GM21723 (cell line): Measurements from ENCODE around the gene ZNF423.
"Not testable (repeated sequence)": the region's sequence is repeated elsewhere in the genome, so short reads cannot be mapped to it uniquely, and the experiment has no call there.

ENCODE experiments used
- ATAC-seq: cut with Tn5 transposase; IDR thresholded peaks from one replicate; pipeline ENCODE4 v1.9.1; 2021; ENCODE audit warnings: mild to moderate bottlenecking, moderate library complexity; ENCODE audit not compliant: unreplicated experiment

The ZNF423 gene

DNA sequence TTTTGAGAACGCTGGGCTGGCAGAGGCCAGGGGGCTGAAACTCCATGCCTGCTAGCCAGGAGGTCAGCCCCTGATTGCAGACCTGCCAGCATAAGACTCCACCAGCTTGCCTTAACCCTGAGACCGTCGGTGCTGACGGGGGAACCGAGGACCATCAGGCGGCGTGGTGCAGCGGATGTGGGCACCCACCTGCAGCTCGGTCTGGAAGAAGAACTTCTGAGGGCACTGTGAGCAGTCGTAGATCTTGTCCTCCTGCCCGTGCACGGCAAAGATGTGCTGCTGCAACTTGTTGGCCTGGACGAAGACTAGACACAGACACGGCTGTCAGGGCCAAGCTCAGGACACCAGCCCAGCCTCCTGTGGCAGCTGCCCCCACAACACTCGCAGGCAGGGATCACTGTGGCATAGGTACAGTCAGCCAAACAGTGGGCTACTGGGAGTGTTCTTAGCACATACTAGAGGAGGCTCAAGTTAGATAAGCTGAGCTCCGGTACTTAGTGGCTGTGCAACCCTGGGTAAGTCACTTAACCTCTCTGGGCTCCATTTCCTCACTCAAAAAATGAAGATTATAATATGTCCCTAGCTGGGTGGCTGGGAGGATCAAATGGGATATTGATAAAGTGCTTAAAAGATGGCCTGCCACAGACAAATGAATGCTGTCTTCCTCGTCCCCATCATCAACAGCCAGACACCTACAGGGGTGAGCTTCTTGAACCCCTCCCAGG, 332.3 kb downstream of the ZNF423 start:
- no peak for ATAC-seq

DNA sequence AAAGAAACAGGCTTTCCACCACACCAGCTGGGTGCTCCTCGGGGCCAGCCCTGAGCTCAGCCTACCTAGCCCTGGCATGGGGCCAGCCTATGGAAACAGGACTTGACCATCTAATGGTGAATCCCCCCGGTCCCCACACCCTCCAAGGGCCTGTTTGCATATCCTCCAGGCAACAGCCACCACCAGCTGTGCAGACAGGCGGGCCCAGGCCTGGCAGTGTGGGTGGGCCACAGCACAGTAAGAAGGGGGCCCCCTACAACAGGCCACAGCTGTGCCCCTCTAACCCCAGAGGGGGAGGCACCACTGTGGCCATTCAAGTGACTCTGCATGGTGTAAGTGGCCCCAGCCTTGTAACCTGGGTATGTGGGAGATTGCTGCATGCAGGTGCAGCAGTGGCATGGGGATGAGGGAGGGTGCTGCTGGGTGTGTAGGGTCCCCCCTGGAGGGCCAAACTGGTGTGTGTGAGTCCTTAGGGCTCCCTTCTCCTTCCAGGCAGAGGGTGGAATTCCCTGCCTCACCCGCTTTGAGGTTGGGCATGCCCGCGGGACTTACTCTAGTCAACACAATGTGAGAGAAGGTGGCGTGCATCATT, 334.1 kb downstream of the ZNF423 start:
- ATAC-seq, result no peak

DNA sequence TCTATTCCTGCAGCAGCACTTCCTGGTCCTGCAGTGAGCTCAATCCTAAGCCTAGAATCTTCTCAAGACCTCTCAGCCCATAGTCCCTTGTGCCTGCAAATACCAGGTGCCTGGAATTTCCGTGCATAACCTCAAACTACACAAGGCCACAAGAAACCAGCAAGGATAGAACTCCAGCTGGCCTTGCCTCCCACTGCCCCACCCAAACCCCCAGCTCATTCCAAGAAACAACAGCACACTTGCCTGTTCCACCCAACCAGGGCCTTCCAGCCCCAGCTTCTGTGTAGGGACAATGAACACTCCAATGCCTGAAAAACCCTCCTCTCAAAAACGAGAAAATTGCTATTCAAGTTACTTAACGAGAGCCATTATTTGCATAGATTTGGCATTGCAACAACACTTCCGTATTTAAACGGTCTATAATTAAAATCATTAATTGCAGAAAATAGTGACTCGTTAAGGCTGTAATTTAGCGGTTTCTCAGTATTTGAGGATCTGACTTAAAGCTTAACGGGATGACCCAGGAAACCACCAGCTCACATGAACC, 335.3 kb downstream of the ZNF423 start:
- no peak for ATAC-seq

DNA sequence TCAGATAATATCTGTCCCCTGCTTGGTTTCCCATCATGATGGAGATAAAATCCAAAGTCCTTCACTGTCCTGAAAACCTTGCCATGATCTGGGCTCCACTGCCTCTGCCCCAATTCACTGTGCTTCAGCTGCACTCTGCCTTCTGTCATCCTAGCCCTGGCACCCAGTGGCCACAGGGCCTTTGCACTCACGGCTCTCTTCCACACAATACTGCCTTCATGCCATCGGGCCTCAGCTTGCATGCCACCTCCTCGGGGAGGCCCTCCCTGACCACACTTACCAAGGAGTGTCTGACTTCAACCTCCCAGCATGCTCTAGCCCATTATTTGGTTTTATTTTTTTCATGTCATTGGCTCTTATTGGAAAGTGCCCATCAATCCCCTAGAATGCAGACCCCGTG, 336.2 kb downstream of the ZNF423 start:
- ATAC-seq, result no peak

DNA sequence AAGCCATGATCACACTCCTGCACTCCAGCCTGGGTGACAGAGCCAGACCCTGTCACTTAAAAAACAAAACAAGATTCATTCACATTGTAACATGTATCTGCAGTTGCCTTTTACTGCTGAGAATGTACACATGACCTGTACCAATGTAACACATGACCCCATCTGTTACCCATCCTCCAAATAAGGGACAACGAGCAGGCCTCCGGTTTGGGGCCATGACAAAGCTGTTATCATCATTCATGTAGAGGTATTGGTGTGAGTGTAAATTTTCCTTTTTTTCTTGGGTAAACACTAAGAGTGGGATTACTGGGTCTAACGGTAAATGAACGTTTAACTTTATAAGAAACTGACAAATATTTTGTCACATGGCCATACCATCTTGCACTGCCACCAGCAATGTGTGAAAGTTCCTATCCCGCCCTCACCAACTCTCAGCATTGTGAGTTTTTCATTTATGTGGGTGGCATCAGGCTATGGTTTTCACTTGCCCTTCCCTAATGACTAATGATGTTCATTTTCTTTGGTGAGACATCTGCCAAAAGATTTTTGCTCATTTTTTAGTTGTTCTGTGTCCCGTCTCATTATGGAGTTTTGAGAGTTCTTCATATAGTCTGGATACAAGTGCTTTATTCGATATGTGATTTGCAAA, 336.8 kb downstream of the ZNF423 start:
- ATAC-seq, result no peak

DNA sequence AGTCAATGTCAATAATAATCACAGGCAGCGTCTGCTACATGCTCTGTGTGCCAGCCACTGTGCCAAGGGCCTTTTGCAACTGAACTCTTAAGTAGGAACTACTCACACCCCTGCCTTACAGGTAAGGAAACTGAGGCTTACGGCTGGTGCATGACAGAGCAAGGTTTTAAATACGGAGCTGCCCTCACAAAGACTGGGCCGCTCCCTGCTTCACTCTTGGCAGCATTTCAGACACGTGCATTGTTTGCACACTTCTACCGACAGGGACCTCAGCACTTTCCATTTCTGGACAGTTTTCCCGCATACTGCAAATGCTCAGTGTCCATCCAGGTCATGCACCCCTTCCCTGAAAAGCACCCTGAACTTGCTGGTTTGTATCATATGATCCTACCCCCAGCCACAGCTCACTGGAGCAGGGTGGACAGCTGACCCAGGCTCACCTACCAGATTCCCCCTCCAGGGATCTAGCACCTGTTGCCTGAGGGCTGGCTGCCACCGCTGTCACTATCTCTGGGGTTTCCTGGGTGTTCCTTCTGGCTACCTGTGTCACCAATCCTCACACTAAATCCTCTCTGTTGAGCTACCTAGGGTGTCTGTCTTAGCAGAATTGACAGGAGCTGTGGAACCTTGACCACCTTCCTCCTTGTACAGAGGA, 339.4 kb downstream of the ZNF423 start:
- ATAC-seq, result no peak

DNA sequence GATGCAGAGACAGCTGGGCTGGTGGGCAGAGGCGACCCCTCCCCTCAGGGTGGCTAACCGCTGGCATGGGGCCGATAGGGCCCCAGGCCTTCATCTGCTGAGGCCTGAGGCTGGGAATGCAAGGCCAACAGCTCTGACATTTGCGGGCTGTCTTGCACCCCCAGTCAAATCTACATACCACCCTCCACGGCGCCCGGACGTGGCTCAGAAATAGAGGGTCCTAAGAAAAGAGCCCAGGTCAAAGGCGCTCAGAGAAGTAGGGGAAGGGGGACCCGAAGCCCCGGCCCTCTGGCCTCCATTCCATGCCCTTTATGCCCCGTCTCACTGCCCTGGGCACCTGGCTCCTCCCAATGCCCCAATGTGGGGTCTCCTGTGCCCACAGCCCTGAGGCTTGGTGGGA, 340.1 kb downstream of the ZNF423 start:
- ATAC-seq, result no peak

DNA sequence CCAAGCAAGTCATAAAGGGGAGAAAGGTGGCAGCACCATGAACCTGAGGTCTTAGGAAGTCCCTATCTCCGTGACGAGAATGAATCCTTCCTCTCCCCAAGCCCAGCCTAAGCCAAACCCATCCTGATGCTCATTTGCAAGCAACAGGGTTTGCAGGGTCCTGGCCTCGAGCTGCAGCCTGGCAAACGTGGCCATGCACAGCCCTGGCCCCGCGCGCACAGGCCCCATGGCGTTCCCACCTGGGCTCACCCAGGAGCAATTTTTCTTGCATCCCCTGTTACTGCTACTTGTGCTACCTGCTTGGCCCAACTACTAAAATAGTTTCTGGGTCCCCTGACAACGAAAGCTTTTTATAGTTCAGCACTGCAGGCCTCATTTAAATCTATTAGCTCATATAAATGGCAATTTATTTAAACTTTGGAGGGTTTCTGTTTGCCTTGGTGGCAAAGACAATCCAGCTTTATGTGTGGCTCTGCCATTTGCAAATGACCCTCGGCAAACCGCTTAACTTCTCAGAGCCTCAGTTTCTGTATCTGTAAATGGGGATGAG, 340.8 kb downstream of the ZNF423 start:
- ATAC-seq, result no peak

DNA sequence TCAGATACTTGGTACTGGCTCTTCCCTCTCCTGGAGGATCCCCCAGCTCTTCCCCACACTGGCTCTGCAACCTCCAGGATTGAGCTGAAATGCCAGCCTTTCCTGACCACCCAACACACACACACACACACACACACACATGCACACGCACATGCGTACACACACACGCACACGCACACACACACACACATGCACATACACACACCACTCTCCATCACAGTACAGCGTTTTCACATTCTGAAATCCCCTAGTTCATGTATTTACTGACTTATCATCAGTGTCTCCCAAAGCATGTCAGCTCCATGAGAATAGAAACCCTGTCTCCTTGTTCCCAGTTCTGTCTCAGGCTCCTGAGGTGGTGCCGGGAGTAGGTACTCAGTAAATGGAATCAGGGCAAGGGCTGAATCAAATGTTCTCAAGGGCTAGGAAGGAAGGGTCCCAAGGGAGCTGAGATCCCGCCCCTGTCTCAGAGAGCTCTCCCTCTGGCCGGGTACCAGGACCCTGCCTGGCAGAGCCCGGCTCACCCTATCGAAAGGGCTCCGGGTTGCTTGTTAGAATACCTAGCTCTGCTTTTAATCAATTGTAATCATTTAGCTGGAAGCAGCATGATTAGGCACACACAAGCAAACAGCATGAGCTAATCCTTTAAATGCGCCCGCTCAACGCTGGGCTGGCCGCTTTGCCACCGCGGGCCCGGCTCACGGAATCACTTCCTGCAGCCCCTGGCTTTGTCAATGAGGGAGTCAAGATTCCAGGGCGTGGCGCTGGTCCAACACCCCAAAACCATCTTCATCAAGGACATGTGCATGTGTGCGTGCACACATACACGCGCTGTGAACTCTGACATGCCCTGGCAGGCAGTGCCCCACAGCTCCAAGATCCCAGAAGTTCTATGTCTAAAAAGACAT, 341.6 kb downstream of the ZNF423 start:
- no peak for ATAC-seq

DNA sequence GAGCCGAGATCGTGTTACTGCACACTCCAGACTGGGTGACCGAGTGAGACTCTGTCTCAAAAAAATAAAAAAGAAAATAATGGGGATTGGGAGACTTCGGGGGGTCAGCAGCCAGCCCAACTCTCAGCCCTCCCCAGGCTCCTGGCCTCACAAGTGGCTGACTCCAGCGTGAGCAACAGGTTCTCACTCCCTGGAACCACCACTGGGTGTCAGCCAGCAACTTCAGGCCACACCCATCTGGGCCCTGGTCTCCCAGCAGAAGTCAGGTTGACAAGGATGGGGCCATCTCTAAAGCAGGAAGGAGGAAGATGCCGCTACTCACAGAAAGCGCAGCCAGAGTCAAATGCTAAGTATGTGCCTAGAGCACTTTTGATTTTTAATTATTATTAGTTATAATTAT, 342.9 kb downstream of the ZNF423 start:
- no peak for ATAC-seq

DNA sequence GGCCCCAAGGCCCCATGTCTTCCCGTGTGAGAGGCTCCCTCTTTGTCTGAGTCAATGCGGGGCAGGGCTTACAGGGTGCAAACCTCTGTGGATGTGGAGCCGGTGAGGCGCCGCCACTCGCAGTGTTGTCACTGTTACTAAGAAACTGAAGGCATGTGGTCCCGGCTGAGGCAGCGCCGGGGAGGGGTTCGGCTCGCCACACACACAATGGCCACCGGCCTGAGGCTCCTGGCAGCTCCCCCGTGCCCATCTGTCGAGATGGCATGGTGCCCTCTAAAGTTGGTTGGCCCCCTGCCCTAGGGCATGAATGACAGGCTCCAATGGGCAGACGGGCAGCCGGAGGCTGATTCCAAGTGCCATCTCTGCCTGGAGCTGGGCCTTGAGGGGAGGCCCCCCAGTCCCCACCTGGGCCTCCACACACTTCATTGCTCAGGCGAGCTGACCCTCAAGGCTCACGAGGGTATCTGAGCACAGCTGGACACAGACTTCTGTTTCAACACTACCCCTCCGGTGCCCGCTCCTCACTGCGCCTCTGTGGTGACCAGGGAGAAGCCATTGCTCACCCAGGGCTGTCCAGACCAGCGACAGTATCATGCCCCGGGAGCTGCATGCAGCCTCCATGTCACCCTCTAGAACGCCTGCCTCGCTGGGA, 345.1 kb downstream of the ZNF423 start:
- no peak for ATAC-seq

DNA sequence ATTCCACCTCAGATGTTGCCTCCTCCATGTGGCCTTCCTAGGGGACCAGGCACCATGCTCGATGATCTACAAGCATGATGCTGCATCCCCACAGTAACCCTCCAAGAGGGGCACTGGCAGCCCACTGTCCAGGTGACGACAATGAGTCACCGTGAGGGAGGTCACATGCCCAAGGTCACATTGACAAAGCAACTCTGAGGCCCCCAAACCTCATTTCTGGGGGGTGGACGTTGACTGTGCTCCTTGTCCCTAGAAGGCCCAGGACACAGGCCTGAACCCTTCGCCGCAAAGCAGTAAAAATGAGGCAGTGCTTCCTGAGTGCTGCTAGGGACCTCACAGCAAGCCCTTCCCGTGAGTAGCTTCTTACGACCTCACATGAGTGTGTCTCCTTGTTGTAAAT, 345.8 kb downstream of the ZNF423 start:
- ATAC-seq, result no peak

DNA sequence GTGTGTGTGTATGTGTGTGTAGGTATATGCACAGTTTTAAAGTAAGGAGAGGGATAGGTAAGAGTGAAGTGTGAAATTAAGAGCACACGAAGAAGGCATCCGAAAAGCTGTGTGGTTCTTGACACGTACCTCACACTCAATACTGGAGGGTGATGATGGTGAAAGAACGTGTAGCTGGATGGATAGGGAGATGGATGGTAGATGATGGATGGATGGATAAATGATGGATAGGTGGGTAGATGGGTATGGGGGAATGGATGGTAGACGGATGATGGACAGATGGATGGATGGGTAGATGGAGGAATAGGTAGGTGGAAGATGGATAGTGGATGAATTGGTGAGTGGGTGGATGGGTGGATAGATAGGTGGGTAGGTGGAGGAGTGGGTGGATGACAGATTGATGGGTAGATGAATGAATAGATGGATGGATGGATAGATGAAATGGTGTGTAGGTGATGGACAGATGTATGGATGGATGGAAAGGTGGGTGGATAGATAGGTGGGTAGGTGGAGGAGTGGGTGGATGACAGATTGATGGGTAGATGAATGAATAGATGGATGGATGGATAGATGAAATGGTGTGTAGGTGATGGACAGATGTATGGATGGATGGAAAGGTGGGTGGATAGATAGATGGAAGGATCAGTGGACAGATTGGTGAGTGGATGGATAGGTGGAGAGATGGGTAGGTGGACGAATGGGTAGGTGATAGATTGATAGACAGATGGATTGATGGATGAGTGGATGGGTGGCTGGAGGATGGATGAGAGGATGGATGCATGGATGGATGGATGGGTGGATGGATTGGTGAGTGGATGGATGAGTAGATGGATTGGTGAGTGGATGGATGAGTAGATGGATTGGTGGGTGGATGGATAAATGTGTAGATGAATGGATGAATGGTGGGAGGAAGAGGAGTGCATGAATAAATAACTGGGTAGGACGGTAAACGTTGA, 349.6 kb downstream of the ZNF423 start:
- ATAC-seq, result not testable (repeated sequence)

DNA sequence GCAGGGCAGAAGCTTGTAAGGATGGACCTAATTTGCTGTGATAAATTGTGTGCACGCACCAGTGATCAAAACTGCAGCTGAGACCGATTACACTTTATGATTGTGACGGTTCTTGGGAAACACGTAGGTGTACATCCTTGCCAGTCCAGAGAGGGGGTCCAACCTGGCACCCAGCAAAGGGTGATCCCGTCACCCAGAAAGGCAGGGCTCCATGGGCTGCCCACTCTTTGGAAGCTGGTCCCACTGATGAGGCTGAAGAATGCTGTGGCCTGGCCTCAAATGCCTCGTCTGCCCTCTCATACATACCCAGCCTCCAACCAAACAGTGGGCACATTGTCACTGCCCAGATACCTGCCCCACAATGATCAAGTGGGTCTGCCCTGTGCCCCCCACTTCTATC, 350.4 kb downstream of the ZNF423 start:
- no peak for ATAC-seq

DNA sequence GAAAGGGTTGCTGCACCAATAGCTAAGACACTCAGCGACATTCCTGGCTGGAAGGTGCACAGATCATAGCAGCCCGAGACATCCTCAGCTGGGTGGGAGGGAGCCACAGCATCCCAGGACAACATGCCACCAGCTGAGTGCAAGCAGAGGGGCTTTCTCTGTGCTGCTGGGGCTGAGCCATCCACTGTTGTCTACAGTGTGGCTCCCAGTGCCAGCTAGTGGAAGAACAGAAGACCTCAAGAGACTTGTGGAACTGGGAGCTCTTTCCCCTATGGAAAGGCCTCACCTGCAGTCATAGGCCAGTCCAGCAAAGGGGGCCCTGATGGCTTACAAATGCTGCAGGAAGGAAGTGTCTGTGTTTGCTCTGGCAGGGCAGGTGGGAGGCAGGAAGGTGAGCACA, 351.3 kb downstream of the ZNF423 start:
- ATAC-seq, result no peak

DNA sequence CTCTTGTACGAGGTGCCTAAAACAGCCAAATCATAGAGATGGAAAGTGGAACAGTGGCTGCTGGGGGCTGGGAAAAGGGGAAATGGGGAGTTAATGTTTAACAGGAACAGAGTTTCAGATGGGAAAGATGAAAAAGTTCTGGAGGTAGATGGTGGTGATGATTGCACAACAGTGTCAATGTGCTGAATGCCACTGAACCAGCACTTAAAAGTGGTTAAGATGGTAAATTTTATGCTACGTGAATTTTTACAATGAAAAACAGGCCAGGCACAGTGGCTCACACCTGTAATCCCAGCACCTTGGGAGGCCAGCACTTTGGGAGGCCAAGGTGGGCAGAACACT, 351.9 kb downstream of the ZNF423 start:
- no peak for ATAC-seq

DNA sequence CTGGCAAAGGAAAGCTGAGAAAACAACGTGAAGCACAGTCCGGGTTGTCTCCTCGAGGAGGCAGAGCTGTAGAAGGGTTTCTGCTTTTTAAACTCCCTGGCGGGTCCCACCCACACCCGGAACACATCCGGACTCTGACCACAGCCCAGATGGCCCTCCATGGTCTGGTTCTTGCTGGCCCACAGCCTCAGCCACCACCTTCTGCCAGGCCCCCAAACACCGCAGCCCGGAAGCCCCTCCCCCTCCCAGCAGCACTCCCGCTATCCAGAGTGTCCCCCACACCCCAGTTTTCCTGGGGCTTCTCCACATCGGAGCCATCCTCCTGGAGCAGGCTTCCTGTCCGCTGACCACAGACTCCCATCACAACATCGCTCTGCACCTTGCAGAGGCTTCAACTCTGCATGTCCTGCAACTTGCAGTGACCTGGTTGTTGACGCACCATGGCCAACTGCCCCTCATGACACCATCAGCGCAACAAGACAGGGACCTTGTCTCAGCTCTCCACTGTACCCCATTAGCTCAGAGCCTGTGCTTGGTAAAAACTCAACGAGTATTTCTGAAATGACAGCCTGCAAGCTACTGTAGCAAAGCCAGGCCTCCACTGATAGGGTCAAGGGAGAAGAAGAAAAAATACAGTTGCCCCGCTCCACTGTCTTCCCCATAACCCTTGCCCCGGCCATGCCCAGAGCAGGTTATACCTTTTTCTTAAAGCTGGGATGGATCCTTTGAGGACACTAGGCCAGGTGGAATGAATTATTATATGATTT, 352.5 kb downstream of the ZNF423 start:
- peak; percentile 69 for ATAC-seq
